LNCaP clone FGC (cell line): ENCODE measurements around the gene GALK1.

Experiments used
- DNase-seq: peaks from one replicate; pipeline ENCODE4 v3.0.0-alpha.2; 2011; ENCODE audit warnings: low read depth
- H3K4me3 ChIP-seq: 2 replicates; pipeline ENCODE4 v1.5.1; 2011; ENCODE audit warnings: mild to moderate bottlenecking, low read depth, low read length, control low read depth
- CTCF ChIP-seq: IDR thresholded peaks from 2 replicates; pipeline ENCODE4 v1.5.1; 2012; ENCODE audit warnings: mild to moderate bottlenecking; ENCODE audit not compliant: control insufficient read depth, insufficient read depth; ENCODE audit errors: extremely low read depth

GALK1 gene

GRCh38 chr17:75752405-75752709 lies 12.6 kb downstream of the GALK1 start:
- TF ChIP-seq CTCF, result no peak
- no peak for DNase-seq
- no peak overlapping the region for H3K4me3 ChIP-seq

DNA sequence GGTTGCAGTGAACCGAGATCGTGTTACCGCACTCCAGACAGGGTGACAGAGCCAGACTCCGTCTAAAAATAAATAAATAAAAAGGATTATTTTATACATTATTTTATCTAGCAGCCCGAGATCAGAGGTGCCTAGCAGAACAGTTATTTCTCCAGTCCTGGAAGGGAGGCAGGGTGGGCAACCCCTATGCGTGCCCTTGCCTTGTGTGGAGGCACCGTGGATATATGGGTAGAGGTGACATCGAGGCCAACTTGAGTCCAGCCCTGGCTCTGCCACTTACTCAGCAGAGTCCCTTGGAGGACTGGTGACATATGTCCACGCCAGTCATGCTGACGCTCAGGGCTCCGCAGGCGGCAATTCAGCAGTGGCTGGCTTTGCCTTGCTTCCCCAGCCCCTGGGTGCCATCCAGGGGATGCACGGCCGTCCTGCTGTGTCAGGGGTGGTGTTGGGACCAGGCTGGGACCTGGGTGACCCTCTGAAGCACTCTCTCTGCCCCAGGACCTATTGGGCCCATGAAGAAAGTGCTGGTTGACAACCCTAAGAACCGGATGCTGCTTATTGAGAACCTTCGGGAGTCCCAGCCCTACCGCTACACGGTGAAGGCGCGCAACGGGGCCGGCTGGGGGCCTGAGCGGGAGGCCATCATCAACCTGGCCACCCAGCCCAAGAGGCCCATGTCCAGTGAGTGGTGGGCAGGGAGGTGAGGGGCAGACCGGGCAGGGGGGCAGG lies 13.2 kb downstream of the GALK1 start:
- TF ChIP-seq CTCF, result no peak
- no peak overlapping the region for H3K4me3 ChIP-seq
- no peak for DNase-seq

DNA sequence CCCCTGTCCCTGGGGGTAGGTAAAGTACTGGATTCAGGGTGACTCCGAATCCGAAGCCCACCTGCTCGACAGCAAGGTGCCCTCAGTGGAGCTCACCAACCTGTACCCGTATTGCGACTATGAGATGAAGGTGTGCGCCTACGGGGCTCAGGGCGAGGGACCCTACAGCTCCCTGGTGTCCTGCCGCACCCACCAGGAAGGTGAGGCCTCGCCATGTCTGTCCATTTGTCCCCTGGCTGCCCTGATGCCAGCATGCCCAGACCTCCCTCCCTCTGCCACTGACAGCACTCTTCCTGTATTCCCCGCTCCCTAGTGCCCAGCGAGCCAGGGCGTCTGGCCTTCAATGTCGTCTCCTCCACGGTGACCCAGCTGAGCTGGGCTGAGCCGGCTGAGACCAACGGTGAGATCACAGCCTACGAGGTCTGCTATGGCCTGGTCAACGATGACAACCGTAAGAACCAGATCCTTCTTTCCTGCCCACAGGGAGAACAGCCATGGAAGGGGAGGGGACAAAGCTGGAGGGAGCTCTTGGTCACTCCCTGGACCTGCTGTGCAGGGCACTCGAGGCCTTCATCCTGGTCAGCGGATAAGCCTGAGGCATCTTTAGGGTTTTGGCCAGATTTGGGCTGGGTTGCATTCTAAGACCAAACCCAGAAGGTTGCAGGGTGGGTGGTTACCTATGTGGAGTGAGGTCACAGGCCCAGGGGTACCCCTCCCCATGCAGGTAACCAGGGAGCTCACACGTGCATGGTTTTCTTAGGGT lies 14.2 kb downstream of the GALK1 start:
- no peak overlapping the region for H3K4me3 ChIP-seq
- no peak for TF ChIP-seq CTCF
- no peak for DNase-seq

DNA sequence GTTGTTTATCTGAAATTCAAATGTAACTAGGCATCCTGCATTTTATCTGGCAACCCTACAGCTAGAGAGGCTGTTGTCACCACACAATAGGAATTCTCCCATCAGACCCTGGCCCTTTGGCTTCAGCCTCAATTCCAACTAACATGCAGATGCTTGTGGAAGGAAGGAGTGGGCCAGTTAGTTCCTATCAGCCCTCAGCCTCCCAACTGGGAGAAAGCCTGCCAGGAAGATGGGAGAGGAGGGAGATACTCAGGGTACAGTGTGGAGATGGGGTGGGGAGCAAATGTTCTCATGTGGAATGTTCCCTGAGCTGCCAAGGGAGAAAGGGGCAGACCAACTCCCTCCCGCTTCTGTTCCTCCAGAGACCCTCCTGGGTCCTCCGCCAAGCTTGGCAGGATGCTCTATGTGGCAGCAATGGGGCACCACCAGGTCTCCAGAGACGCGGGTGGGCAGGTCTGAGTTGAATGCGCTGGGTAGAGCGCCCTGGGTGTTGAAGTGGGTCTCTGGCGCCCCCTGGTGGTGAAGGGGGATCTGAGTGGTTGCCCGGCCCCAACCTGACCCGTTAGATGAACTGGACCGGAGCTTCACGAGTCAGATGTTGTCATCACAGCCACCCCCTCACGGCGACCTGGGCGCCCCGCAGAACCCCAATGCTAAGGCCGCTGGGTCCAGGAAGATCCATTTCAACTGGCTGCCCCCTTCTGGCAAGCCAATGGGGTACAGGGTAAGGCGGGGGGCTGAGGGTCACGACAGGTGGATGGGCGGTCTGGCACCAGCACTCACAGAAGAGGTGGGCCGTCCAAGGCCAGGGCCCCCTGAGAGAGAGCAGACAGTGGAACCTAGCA lies 15.2 kb downstream of the GALK1 start:
- TF ChIP-seq CTCF, result peak; percentile 84
- DNase-seq, result no peak
- H3K4me3 ChIP-seq, result no peak overlapping the region

- TF ChIP-seq CTCF, result no peak
- no peak for DNase-seq
- H3K4me3 ChIP-seq, result no peak overlapping the region
Observed at GRCh38 chr17:75748706-75749105, 16.3 kb downstream of the GALK1 start.

- no peak overlapping the region for H3K4me3 ChIP-seq
- TF ChIP-seq CTCF, result no peak
- DNase-seq, result no peak
Observed at GRCh38 chr17:75743625-75744206, 21.3 kb downstream of the GALK1 start.
